ENCODE measurements around the gene SETD3.

SETD3 gene

GRCh38 chr14:99467336-99468078, 13.2 kb downstream of the SETD3 start:
- peaks cover 39% of the 10 kb centered on the region for H3K36me3 Mint-ChIP-seq (ENCODE audit: low read depth)
- H3K4me3 Mint-ChIP-seq = no peak overlapping the region
- no peak overlapping the region for H3K27ac Mint-ChIP-seq
- intact Hi-C loops (cut with micrococcal nuclease) = no loop called here
- peaks cover 42% of the 10 kb centered on the region for H3K4me1 Mint-ChIP-seq (ENCODE audit: low read depth)
- no peaks in the 10 kb centered on the region for H3K27me3 Mint-ChIP-seq
- H3K9me3 Mint-ChIP-seq = no peaks in the 10 kb centered on the region

DNA sequence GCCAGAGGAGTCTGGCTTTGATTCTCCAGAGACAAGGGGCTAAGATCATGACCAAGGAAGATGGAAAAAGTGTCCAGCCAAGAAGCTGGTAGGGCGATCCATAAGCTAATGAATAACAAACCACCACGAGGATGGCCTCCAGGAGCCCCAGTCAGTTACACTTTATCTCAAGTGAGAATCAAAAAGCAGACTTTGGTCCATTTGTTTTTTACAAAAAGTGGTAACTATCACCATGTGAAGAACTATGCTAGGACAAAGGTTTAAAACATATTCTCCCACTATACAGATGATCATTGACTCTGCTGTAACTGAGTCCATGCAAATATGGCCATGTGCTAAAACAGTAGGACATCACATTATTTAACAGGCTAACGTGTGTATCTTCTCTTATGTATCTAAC, 13.9 kb downstream of the SETD3 start:
- intact Hi-C loops (cut with micrococcal nuclease) = no loop called here
- no peak overlapping the region for H3K4me3 Mint-ChIP-seq
- H3K4me1 Mint-ChIP-seq (ENCODE audit: low read depth) = peaks cover 49% of the 10 kb centered on the region
- H3K36me3 Mint-ChIP-seq (ENCODE audit: low read depth) = peaks cover 47% of the 10 kb centered on the region
- H3K9me3 Mint-ChIP-seq = no peaks in the 10 kb centered on the region
- no peak overlapping the region for H3K27ac Mint-ChIP-seq
- H3K27me3 Mint-ChIP-seq = no peaks in the 10 kb centered on the region

GRCh38 chr14:99465288-99465687, 15.4 kb downstream of the SETD3 start:
- no peaks in the 10 kb centered on the region for H3K27me3 Mint-ChIP-seq
- no peaks in the 10 kb centered on the region for H3K9me3 Mint-ChIP-seq
- H3K36me3 Mint-ChIP-seq (ENCODE audit: low read depth) = peaks cover 60% of the 10 kb centered on the region
- intact Hi-C loops (cut with micrococcal nuclease) = no loop called here
- H3K4me1 Mint-ChIP-seq (ENCODE audit: low read depth) = peaks cover 42% of the 10 kb centered on the region
- H3K4me3 Mint-ChIP-seq = no peak overlapping the region
- H3K27ac Mint-ChIP-seq = no peak overlapping the region

DNA sequence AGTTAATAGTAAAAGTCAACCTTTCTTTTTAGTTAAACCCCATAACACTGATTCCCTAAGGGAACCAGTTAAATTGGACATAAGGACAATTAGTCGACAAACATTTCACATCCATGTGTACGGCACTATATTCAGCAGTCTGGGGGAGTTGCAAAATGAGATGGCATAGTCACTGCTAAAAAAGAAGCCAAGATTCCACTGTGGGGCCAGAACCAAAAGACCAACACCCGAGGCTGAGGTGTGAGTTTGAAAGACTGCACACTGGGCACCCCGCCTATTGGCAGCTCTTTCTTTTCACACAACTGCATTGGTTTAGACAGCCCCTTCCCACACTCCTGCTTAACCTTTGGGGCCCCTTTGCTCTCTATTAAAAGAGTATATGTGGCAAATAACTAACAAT, 16.7 kb downstream of the SETD3 start:
- intact Hi-C loops (cut with micrococcal nuclease) = no loop called here
- Mint-ChIP-seq H3K4me3 (no peak overlapping the region), H3K4me1 (ENCODE audit: low read depth) (peaks cover 29% of the 10 kb centered on the region), H3K9me3 (no peaks in the 10 kb centered on the region), H3K27me3 (no peaks in the 10 kb centered on the region), H3K36me3 (ENCODE audit: low read depth) (peaks cover 73% of the 10 kb centered on the region), H3K27ac (no peak overlapping the region)

DNA sequence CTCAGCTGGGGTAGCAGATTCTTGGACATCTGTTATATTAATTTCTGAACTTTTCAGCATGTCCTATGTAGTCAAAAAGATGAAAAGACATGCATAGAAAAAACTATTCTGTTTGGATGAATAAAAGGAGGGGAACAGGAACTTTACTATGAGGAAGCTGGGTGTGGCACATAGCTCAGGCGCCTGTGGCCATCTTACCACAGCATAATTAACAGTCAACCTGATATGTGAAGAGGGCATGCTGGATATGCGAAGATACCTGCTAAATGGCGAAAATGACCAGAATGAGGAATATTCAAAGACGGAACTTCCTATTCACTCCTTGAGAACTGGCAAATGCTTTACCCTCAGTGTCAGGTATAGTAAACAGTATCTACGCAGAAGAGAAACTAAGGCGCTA, 18.4 kb downstream of the SETD3 start:
- H3K9me3 Mint-ChIP-seq = no peaks in the 10 kb centered on the region
- H3K4me3 Mint-ChIP-seq = no peak overlapping the region
- H3K36me3 Mint-ChIP-seq (ENCODE audit: low read depth) = peaks cover 84% of the 10 kb centered on the region
- peaks cover 11% of the 10 kb centered on the region for H3K4me1 Mint-ChIP-seq (ENCODE audit: low read depth)
- no peak overlapping the region for H3K27ac Mint-ChIP-seq
- H3K27me3 Mint-ChIP-seq = no peaks in the 10 kb centered on the region
- intact Hi-C loops (cut with micrococcal nuclease) = no loop called here

GRCh38 chr14:99461411-99462085, 19.1 kb downstream of the SETD3 start:
- peaks cover 90% of the 10 kb centered on the region for H3K36me3 Mint-ChIP-seq (ENCODE audit: low read depth)
- no peaks in the 10 kb centered on the region for H3K27me3 Mint-ChIP-seq
- no peak overlapping the region for H3K4me3 Mint-ChIP-seq
- peaks cover 11% of the 10 kb centered on the region for H3K4me1 Mint-ChIP-seq (ENCODE audit: low read depth)
- intact Hi-C loops (cut with micrococcal nuclease) = no loop called here
- H3K9me3 Mint-ChIP-seq = no peaks in the 10 kb centered on the region
- H3K27ac Mint-ChIP-seq = no peak overlapping the region

DNA sequence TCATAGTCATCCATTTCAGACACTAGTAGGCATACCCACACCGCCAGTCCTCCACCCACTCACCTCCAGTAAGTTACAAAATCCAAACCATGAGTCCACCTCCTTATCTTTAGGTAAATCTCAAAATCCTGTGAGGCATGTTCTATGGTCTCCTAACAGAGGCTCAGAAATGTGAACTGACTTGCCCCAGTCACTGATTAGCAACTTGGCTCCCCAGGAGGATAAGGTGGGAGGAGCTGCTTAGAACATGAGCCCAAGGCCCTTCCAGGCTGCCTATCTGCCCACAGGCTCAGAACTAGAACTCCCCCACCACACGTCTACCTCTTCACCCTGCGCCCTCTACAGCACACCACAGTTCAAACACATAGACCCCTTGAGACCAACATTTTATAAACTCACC, 19.9 kb downstream of the SETD3 start:
- H3K4me1 Mint-ChIP-seq (ENCODE audit: low read depth) = peaks cover 11% of the 10 kb centered on the region
- intact Hi-C loops (cut with micrococcal nuclease) = no loop called here
- no peak overlapping the region for H3K27ac Mint-ChIP-seq
- H3K36me3 Mint-ChIP-seq (ENCODE audit: low read depth) = peaks cover 96% of the 10 kb centered on the region
- H3K27me3 Mint-ChIP-seq = no peaks in the 10 kb centered on the region
- no peaks in the 10 kb centered on the region for H3K9me3 Mint-ChIP-seq
- H3K4me3 Mint-ChIP-seq = no peak overlapping the region

DNA sequence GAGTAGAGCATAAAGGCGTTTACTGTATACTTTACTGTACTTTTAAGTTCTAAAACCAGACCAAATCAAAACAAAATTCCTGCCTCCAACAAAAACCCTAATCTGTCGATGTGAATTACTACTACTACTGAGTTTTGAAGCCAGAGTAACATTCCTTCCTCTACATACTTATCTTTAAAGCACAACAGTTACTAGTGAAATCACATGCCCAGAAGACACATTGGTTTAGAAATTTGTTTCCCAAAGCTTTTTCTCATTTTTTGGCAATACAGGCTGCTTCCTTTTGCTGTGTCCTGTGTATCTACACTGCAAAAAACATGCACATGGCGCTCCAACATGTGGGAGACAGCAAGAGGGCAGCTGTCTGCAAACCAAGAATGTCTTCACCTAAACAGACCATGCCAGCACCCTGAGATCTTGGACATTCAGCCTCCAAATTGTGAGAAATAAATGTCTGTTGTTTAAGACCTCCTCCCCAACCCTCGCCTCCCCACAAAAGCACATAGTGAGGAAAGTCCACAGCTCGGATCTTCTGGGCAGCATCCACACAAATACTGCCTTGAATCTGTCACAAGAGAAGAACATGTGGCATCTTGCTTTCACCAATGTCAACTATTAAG, 21.1 kb downstream of the SETD3 start:
- intact Hi-C loops (cut with micrococcal nuclease) = no loop called here
- H3K36me3 Mint-ChIP-seq (ENCODE audit: low read depth) = peaks cover 97% of the 10 kb centered on the region
- H3K27ac Mint-ChIP-seq = no peak overlapping the region
- H3K4me3 Mint-ChIP-seq = no peak overlapping the region
- H3K9me3 Mint-ChIP-seq = no peaks in the 10 kb centered on the region
- H3K27me3 Mint-ChIP-seq = no peaks in the 10 kb centered on the region
- peaks cover 11% of the 10 kb centered on the region for H3K4me1 Mint-ChIP-seq (ENCODE audit: low read depth)

DNA sequence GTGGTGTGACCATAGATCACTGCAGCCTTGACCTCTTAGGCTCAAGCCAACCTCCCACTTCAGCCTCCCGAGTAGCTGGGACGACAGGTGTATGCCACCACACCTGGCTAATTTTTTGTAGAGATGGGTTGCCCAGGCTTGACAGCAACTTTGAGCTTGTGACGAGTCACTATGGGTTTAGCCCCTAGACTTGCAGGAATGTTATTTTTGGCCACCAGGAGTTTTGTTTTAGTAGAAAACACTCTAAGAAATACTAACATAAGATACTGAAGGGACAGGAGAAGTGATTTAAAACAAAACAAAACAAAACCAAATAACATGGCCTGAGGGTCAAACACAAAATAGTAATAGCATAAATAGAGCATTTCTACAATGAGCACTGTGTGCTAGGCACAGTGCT, 26.4 kb downstream of the SETD3 start:
- Mint-ChIP-seq H3K27me3 (no peaks in the 10 kb centered on the region), H3K36me3 (ENCODE audit: low read depth) (peaks cover 95% of the 10 kb centered on the region), H3K27ac (no peak overlapping the region), H3K9me3 (no peaks in the 10 kb centered on the region), H3K4me1 (ENCODE audit: low read depth) (no peaks in the 10 kb centered on the region), H3K4me3 (no peak overlapping the region)
- intact Hi-C loops (cut with micrococcal nuclease) = no loop called here

GRCh38 chr14:99452968-99453367, 27.7 kb downstream of the SETD3 start:
- H3K4me3 Mint-ChIP-seq = no peak overlapping the region
- H3K27ac Mint-ChIP-seq = no peak overlapping the region
- H3K9me3 Mint-ChIP-seq = no peaks in the 10 kb centered on the region
- no peaks in the 10 kb centered on the region for H3K27me3 Mint-ChIP-seq
- no peaks in the 10 kb centered on the region for H3K4me1 Mint-ChIP-seq (ENCODE audit: low read depth)
- intact Hi-C loops (cut with micrococcal nuclease) = no loop called here
- H3K36me3 Mint-ChIP-seq (ENCODE audit: low read depth) = peaks cover 95% of the 10 kb centered on the region

DNA sequence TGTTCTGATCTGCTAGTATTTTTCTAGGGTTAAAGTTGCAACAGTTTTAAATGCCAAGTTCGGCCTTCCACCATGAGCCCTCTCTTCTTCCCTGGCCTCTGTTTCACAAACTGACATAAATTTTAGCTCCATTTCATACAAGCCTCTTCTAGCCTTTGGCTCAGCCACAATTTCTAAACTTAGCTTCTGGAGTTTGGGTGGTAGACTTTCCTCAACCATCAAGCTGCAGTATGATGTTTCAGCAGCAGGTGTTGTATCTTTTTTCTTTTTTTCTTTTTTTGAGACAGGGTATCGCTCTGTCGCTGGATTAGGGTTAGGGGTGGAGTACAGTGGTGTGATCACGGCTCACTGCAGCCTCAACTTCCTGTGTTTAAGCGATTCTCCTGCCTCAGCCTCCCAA, 29.4 kb downstream of the SETD3 start:
- no peak overlapping the region for H3K4me3 Mint-ChIP-seq
- no peak overlapping the region for H3K27ac Mint-ChIP-seq
- H3K4me1 Mint-ChIP-seq (ENCODE audit: low read depth) = no peaks in the 10 kb centered on the region
- no peaks in the 10 kb centered on the region for H3K9me3 Mint-ChIP-seq
- intact Hi-C loops (cut with micrococcal nuclease) = no loop called here
- H3K36me3 Mint-ChIP-seq (ENCODE audit: low read depth) = peaks cover 96% of the 10 kb centered on the region
- no peaks in the 10 kb centered on the region for H3K27me3 Mint-ChIP-seq

GRCh38 chr14:99450266-99450665, 30.4 kb downstream of the SETD3 start:
- intact Hi-C loops (cut with micrococcal nuclease) = no loop called here
- no peaks in the 10 kb centered on the region for H3K9me3 Mint-ChIP-seq
- peaks cover 96% of the 10 kb centered on the region for H3K36me3 Mint-ChIP-seq (ENCODE audit: low read depth)
- H3K27ac Mint-ChIP-seq = no peak overlapping the region
- no peaks in the 10 kb centered on the region for H3K27me3 Mint-ChIP-seq
- H3K4me1 Mint-ChIP-seq (ENCODE audit: low read depth) = no peaks in the 10 kb centered on the region
- H3K4me3 Mint-ChIP-seq = no peak overlapping the region

DNA sequence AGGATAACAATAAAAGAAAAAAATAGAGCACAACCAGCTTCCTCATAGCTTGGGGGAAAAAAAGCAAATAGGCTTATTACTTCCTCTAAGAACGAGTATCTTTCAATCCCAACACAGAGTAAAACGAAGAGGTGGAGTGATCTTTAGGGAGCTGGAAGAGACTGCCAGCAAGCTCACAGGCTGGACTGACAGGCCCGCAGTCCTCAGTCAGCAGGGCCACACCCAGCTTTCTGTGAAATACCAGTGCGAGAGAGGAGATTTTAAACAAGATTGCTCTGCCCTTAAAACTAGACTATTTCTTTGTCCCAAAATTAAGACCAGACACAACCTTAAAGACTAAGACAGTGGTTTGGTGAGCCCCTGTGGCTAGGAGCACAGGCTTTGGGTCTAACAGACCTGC, 32.9 kb downstream of the SETD3 start:
- H3K36me3 Mint-ChIP-seq (ENCODE audit: low read depth) = peaks cover 97% of the 10 kb centered on the region
- intact Hi-C loops (cut with micrococcal nuclease) = no loop called here
- H3K4me3 Mint-ChIP-seq = no peak overlapping the region
- no peaks in the 10 kb centered on the region for H3K4me1 Mint-ChIP-seq (ENCODE audit: low read depth)
- no peaks in the 10 kb centered on the region for H3K27me3 Mint-ChIP-seq
- H3K27ac Mint-ChIP-seq = no peak overlapping the region
- no peaks in the 10 kb centered on the region for H3K9me3 Mint-ChIP-seq

GRCh38 chr14:99445931-99446330, 34.7 kb downstream of the SETD3 start:
- Mint-ChIP-seq H3K36me3 (ENCODE audit: low read depth) (peaks cover 97% of the 10 kb centered on the region), H3K9me3 (no peaks in the 10 kb centered on the region), H3K4me3 (no peak overlapping the region), H3K27ac (no peak overlapping the region), H3K27me3 (no peaks in the 10 kb centered on the region), H3K4me1 (ENCODE audit: low read depth) (no peaks in the 10 kb centered on the region)
- intact Hi-C loops (cut with micrococcal nuclease) = no loop called here

Measured in dendritic cell treated with granulocyte-macrophage colony-stimulating factor and Interleukin-4, amounts not matched to agents 40 ng/mL and 50 ng/mL, for 4 days (primary cell).